AG04449 (cell line): ENCODE measurements around the gene PPM1H.

Experiments
- CTCF ChIA-PET: fragments of 350-600 bp; formaldehyde crosslinking; extraction: SDS; loops from one replicate; lab custom pipeline; 2021; ENCODE audit warnings: antibody characterized with exemption; lab: Yijun Ruan, JAX
- POLR2A ChIA-PET: fragments of 400-600, 350-600 bp; formaldehyde crosslinking; extraction: SDS; loops from one replicate; lab custom pipeline; 2020; ENCODE audit warnings: antibody characterized with exemption, inconsistent platforms; lab: Yijun Ruan, JAX
- DNase-seq: peaks from one replicate; pipeline ENCODE4 v3.0.0-alpha.2; 2010; ENCODE audit warnings: low read depth, low spot score
- H3K4me3 ChIP-seq: 2 replicates; pipeline ENCODE4 v1.5.1; 2011; ENCODE audit warnings: low read depth, mild to moderate bottlenecking, control low read depth, low read length
- CTCF ChIP-seq: IDR thresholded peaks from one replicate; pipeline ENCODE4 v1.5.1; 2011; ENCODE audit warnings: mild to moderate bottlenecking, moderate library complexity, low read length, control low read depth, inconsistent platforms; ENCODE audit not compliant: insufficient read depth; ENCODE audit errors: missing control alignments

The PPM1H gene

GRCh38 chr12:62635649-62636048 is 299.3 kb downstream of the PPM1H start:
- ChIA-PET CTCF (interaction anchor here (0.9 to 2.2 kb wide), 2 partner anchors 138 to 162 kb away, joined by 3 to 8 read pairs; no protein-coding TSS in a partner anchor), POLR2A (no interaction called here)
- no peak overlapping the region for H3K4me3 ChIP-seq

GRCh38 chr12:62632411-62632918 is 302.5 kb downstream of the PPM1H start:
- POLR2A ChIA-PET: interaction anchor here (1.2 kb wide), 1 partner anchor 99 kb away, joined by 3 read pairs; no protein-coding TSS in a partner anchor
- no peak for DNase-seq
- no peak for TF ChIP-seq CTCF
- peak overlapping the region; percentile 51 for H3K4me3 ChIP-seq
- CTCF ChIA-PET: interaction anchor here (1.0 to 1.7 kb wide), 7 partner anchors 9 to 165 kb away, joined by 3 to 7 read pairs (median 5); no protein-coding TSS in a partner anchor

More at GRCh38 chr12:62635649-62636048, 299.3 kb downstream of the PPM1H start:
- TF ChIP-seq CTCF: no peak
- DNase-seq: no peak

- peak overlapping the region; percentile 51 for H3K4me3 ChIP-seq
- peak; percentile 49 for TF ChIP-seq CTCF
- peak; percentile 24 for DNase-seq
- POLR2A ChIA-PET: interaction anchor here (0.8 to 1.2 kb wide), 2 partner anchors 28 to 100 kb away, joined by 3 read pairs; no protein-coding TSS in a partner anchor
- CTCF ChIA-PET: interaction anchor here (1.0 to 1.7 kb wide), 7 partner anchors 9 to 166 kb away, joined by 3 to 7 read pairs (median 5); no protein-coding TSS in a partner anchor
Observed at GRCh38 chr12:62631471-62632410, 303.2 kb downstream of the PPM1H start.

GRCh38 chr12:62629971-62630739 is 304.8 kb downstream of the PPM1H start:
- POLR2A ChIA-PET: interaction anchor here (1.5 kb wide), 1 partner anchor 26 kb away, joined by 8 read pairs; no protein-coding TSS in a partner anchor
- DNase-seq: no peak
- H3K4me3 ChIP-seq: no peak overlapping the region
- no peak for TF ChIP-seq CTCF
- CTCF ChIA-PET: interaction anchor here (1.8 to 3.0 kb wide), 2 partner anchors 24 to 164 kb away, joined by 5 to 12 read pairs; no protein-coding TSS in a partner anchor

GRCh38 chr12:62629413-62629812 is 305.5 kb downstream of the PPM1H start:
- TF ChIP-seq CTCF: no peak
- DNase-seq: no peak
- ChIA-PET POLR2A (interaction anchor here (1.5 kb wide), 1 partner anchor 26 kb away, joined by 8 read pairs; no protein-coding TSS in a partner anchor), CTCF (interaction anchor here (1.8 to 3.0 kb wide), 2 partner anchors 23 to 164 kb away, joined by 5 to 12 read pairs; no protein-coding TSS in a partner anchor)
- H3K4me3 ChIP-seq: no peak overlapping the region
